HepG2 (cell line): Measurements from ENCODE around the gene TMEM141. TPM values are rescaled to one million over a fixed set of nuclear protein-coding genes. Genes with fewer than 3 reads are reported as not detected.

Experiments used
- DR1 ChIP-seq: sonication (generic); formaldehyde crosslinking; IDR thresholded peaks from 2 replicates; pipeline ENCODE4 v1.8.0; 2021; ENCODE audit warnings: mild to moderate bottlenecking, missing genetic modification reagents, inconsistent platforms
- FOXK1 ChIP-seq: sonication (generic); formaldehyde crosslinking; IDR thresholded peaks from 2 replicates; pipeline ENCODE4 v1.4.0; 2020; ENCODE audit warnings: low read depth, missing genetic modification reagents, borderline replicate concordance
- GPBP1L1 ChIP-seq: sonication (generic); formaldehyde crosslinking; IDR thresholded peaks from 2 replicates; pipeline ENCODE4 v1.5.0; 2020; ENCODE audit warnings: mild to moderate bottlenecking, missing genetic modification reagents
- HOXA7 ChIP-seq: sonication (generic); formaldehyde crosslinking; IDR thresholded peaks from 2 replicates; pipeline ENCODE4 v1.8.1; 2022; ENCODE audit warnings: mild to moderate bottlenecking, missing genetic modification reagents, moderate library complexity
- JUND ChIP-seq: sonication (generic); formaldehyde crosslinking; IDR thresholded peaks from 2 replicates; pipeline ENCODE4 v1.8.0; 2022; ENCODE audit warnings: mild to moderate bottlenecking, missing genetic modification reagents
- KDM6A ChIP-seq: IDR thresholded peaks from 2 replicates; pipeline ENCODE4 v1.6.1; 2016; ENCODE audit warnings: low read depth
- MLLT10 ChIP-seq: sonication (generic); formaldehyde crosslinking; IDR thresholded peaks from 2 replicates; pipeline ENCODE4 v1.4.0; 2020; ENCODE audit warnings: missing genetic modification reagents
- MTF2 ChIP-seq: sonication (generic); formaldehyde crosslinking; IDR thresholded peaks from 2 replicates; pipeline ENCODE4 v1.5.0; 2020; ENCODE audit warnings: missing genetic modification reagents, borderline replicate concordance
- SNAPC2 ChIP-seq: sonication (generic); formaldehyde crosslinking; IDR thresholded peaks from 2 replicates; pipeline ENCODE4 v1.8.1; 2022; ENCODE audit warnings: mild to moderate bottlenecking, missing genetic modification reagents
- TCF12 ChIP-seq, 2 experiments: fragments of 450-650 bp in 1 of 2; sonication (generic) in 1 of 2; formaldehyde crosslinking in 1 of 2; IDR thresholded peaks; 2 replicates each; pipeline versions ENCODE4 v1.6.1 to v1.8.0; 2017 to 2022; ENCODE audit warnings: antibody characterized with exemption in 1 of 2, mild to moderate bottlenecking in 1 of 2, missing genetic modification reagents in 1 of 2, moderate library complexity in 1 of 2
- ZFP1 ChIP-seq: IDR thresholded peaks from 2 replicates; pipeline ENCODE4 v1.6.1; 2016
- ZNF136 ChIP-seq: sonication (generic); formaldehyde crosslinking; IDR thresholded peaks from 2 replicates; pipeline ENCODE4 v1.8.1; 2022; ENCODE audit warnings: low read depth, mild to moderate bottlenecking, moderate library complexity, missing genetic modification reagents
- polyA plus RNA-seq, 8 experiments: library from polyadenylated mRNA; depleted of rRNA in 3 of 8; stranded (reverse) in 7 of 8; unstranded in 1 of 8; fragments of >200 nt; fragmentation: Illumina TruSeq in 4 of 8; extraction: Trizol in 4 of 8; gene quantifications; 2 replicates each; pipeline versions ENCODE4 v1.2.1 to v1.2.3, GENCODE V29; 2011 to 2016; ENCODE audit warnings: low read depth in 4 of 8, missing spikeins in 1 of 8, mixed read lengths in 1 of 8; ENCODE audit not compliant: insufficient read depth in 1 of 8
- total RNA-seq, 5 experiments: library from RNA; depleted of rRNA; stranded (reverse); fragments of >200 nt; fragmentation: Illumina TruSeq; extraction: Trizol; gene quantifications; 2 replicates each; pipeline ENCODE4 v1.2.3, GENCODE V29; 2016; ENCODE audit warnings: low read depth in 1 of 5
- TF ChIP-seq, protein P1 (sequence below): sonication (generic); formaldehyde crosslinking; IDR thresholded peaks from 2 replicates; pipeline ENCODE4 v1.5.1; 2020; ENCODE audit warnings: mild to moderate bottlenecking, missing genetic modification reagents, borderline replicate concordance
- TF ChIP-seq, protein P2 (sequence below): sonication (generic); formaldehyde crosslinking; IDR thresholded peaks from 2 replicates; pipeline ENCODE4 v1.4.0; 2020; ENCODE audit warnings: low read depth, missing genetic modification reagents
- TF ChIP-seq, protein P3 (sequence below): sonication (generic); formaldehyde crosslinking; IDR thresholded peaks from 2 replicates; pipeline ENCODE4 v1.4.0; 2020; ENCODE audit warnings: mild to moderate bottlenecking, low read depth, missing genetic modification reagents

The TMEM141 gene
- total and polyA plus RNA-seq, 2 of the 13 experiments (the other 11 are each of a cell fraction or from before 2014, with no cell fraction given): 81.0 to 202 TPM

DNA sequence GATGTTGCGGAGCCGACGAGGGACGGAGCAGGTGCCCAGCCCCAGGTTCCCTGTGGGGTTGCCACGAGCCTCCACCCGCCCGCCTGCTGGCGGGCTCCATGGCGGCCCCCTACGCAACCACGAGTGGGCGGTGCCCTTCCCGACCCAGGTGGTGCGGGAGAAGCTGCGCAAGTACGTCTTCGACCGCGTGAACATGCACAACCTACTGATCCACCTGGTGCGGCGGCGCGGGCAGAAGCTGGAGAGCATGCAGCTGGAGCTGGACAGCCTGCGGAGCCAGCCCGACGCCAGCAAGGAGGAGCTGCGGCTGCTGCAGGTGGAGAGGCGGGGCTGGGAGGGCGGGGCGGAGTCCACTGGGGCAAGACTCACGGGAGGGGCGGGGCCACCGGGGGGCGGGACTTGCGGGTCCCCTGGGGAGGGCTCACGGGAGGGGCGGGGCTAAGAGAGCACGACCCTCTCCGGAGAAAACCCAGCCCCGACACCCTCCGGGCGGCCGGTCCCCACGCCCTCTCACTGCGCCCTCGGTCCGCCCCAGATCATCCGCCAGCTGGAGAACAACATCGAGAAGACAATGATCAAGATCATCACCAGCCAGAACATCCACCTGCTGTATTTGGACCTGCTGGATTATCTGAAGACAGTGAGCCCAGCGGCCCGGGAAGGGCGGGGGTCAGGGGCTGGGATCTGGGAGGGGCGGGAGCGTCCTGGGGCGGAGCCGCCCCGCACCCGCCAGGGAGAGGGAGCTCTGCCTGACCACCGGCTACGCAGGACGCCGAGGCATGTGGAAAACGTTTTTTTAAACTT lies 8.9 kb downstream of the TMEM141 start (continued):
- TF ChIP-seq, protein P1, sequence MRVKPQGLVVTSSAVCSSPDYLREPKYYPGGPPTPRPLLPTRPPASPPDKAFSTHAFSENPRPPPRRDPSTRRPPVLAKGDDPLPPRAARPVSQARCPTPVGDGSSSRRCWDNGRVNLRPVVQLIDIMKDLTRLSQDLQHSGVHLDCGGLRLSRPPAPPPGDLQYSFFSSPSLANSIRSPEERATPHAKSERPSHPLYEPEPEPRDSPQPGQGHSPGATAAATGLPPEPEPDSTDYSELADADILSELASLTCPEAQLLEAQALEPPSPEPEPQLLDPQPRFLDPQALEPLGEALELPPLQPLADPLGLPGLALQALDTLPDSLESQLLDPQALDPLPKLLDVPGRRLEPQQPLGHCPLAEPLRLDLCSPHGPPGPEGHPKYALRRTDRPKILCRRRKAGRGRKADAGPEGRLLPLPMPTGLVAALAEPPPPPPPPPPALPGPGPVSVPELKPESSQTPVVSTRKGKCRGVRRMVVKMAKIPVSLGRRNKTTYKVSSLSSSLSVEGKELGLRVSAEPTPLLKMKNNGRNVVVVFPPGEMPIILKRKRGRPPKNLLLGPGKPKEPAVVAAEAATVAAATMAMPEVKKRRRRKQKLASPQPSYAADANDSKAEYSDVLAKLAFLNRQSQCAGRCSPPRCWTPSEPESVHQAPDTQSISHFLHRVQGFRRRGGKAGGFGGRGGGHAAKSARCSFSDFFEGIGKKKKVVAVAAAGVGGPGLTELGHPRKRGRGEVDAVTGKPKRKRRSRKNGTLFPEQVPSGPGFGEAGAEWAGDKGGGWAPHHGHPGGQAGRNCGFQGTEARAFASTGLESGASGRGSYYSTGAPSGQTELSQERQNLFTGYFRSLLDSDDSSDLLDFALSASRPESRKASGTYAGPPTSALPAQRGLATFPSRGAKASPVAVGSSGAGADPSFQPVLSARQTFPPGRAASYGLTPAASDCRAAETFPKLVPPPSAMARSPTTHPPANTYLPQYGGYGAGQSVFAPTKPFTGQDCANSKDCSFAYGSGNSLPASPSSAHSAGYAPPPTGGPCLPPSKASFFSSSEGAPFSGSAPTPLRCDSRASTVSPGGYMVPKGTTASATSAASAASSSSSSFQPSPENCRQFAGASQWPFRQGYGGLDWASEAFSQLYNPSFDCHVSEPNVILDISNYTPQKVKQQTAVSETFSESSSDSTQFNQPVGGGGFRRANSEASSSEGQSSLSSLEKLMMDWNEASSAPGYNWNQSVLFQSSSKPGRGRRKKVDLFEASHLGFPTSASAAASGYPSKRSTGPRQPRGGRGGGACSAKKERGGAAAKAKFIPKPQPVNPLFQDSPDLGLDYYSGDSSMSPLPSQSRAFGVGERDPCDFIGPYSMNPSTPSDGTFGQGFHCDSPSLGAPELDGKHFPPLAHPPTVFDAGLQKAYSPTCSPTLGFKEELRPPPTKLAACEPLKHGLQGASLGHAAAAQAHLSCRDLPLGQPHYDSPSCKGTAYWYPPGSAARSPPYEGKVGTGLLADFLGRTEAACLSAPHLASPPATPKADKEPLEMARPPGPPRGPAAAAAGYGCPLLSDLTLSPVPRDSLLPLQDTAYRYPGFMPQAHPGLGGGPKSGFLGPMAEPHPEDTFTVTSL: no peak
- TF ChIP-seq MLLT10 (CRISPR knock-in tag) (no peak), TCF12 (IDR thresholded peaks at IDR 0.05) (no peak), TCF12 (CRISPR knock-in tag; IDR thresholded peaks at IDR 0.05) (no peak), SNAPC2 (CRISPR knock-in tag) (no peak), ZNF136 (CRISPR knock-in tag) (no peak), GPBP1L1 (no peak), HOXA7 (no peak), ZFP1 (CRISPR knock-in tag) (no peak), KDM6A (CRISPR knock-in tag) (no peak), DR1 (CRISPR knock-in tag) (no peak), JUND (CRISPR knock-in tag) (no peak), MTF2 (CRISPR knock-in tag) (no peak), FOXK1 (CRISPR knock-in tag) (no peak)
- TF ChIP-seq, protein P2, sequence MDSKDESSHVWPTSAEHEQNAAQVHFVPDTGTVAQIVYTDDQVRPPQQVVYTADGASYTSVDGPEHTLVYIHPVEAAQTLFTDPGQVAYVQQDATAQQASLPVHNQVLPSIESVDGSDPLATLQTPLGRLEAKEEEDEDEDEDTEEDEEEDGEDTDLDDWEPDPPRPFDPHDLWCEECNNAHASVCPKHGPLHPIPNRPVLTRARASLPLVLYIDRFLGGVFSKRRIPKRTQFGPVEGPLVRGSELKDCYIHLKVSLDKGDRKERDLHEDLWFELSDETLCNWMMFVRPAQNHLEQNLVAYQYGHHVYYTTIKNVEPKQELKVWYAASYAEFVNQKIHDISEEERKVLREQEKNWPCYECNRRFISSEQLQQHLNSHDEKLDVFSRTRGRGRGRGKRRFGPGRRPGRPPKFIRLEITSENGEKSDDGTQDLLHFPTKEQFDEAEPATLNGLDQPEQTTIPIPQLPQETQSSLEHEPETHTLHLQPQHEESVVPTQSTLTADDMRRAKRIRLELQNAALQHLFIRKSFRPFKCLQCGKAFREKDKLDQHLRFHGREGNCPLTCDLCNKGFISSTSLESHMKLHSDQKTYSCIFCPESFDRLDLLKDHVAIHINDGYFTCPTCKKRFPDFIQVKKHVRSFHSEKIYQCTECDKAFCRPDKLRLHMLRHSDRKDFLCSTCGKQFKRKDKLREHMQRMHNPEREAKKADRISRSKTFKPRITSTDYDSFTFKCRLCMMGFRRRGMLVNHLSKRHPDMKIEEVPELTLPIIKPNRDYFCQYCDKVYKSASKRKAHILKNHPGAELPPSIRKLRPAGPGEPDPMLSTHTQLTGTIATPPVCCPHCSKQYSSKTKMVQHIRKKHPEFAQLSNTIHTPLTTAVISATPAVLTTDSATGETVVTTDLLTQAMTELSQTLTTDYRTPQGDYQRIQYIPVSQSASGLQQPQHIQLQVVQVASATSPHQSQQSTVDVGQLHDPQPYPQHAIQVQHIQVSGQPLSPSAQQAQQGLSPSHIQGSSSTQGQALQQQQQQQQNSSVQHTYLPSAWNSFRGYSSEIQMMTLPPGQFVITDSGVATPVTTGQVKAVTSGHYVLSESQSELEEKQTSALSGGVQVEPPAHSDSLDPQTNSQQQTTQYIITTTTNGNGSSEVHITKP (CRISPR knock-in tag): no peak
- TF ChIP-seq, protein P3, sequence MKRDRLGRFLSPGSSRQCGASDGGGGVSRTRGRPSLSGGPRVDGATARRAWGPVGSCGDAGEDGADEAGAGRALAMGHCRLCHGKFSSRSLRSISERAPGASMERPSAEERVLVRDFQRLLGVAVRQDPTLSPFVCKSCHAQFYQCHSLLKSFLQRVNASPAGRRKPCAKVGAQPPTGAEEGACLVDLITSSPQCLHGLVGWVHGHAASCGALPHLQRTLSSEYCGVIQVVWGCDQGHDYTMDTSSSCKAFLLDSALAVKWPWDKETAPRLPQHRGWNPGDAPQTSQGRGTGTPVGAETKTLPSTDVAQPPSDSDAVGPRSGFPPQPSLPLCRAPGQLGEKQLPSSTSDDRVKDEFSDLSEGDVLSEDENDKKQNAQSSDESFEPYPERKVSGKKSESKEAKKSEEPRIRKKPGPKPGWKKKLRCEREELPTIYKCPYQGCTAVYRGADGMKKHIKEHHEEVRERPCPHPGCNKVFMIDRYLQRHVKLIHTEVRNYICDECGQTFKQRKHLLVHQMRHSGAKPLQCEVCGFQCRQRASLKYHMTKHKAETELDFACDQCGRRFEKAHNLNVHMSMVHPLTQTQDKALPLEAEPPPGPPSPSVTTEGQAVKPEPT: no peak
